GM19023 (cell line): Measurements from ENCODE around the gene CCNL2.

Source experiments
- ATAC-seq: cut with Tn5 transposase; IDR thresholded peaks from one replicate; pipeline ENCODE4 v1.9.1; 2021; ENCODE audit warnings: mild to moderate bottlenecking, moderate library complexity; ENCODE audit not compliant: unreplicated experiment

CCNL2 gene

GRCh38 chr1:1345860-1346500, 53.2 kb downstream of the CCNL2 start:
- ATAC-seq = no peak

- ATAC-seq = no peak
These were observed 53.8 kb downstream of the CCNL2 start for GRCh38 chr1:1345384-1345783.

- no peak for ATAC-seq
These were observed 54.3 kb downstream of the CCNL2 start for GRCh38 chr1:1344655-1345361.

GRCh38 chr1:1343811-1344421, 55.2 kb downstream of the CCNL2 start:
- ATAC-seq = no peak

- no peak for ATAC-seq
These were observed 56.5 kb downstream of the CCNL2 start for GRCh38 chr1:1342584-1343115.

- ATAC-seq = no peak
These were observed 57.0 kb downstream of the CCNL2 start for GRCh38 chr1:1342061-1342562.

- ATAC-seq = no peak
These were observed 57.5 kb downstream of the CCNL2 start for GRCh38 chr1:1341549-1342021.

- no peak for ATAC-seq
These were observed 58.2 kb downstream of the CCNL2 start for GRCh38 chr1:1340791-1341548.

GRCh38 chr1:1340185-1340584, 59.0 kb downstream of the CCNL2 start:
- ATAC-seq = no peak

GRCh38 chr1:1338278-1338677, 60.9 kb downstream of the CCNL2 start:
- ATAC-seq = no peak

GRCh38 chr1:1337793-1338147, 61.4 kb downstream of the CCNL2 start:
- no peak for ATAC-seq

- no peak for ATAC-seq
These were observed 62.0 kb downstream of the CCNL2 start for GRCh38 chr1:1336931-1337792.

GRCh38 chr1:1336446-1336845, 62.7 kb downstream of the CCNL2 start:
- ATAC-seq = no peak

GRCh38 chr1:1335792-1336248, 63.3 kb downstream of the CCNL2 start:
- no peak for ATAC-seq
